WTC11 (cell line): ENCODE measurements around the gene TMEM256. TPM values are rescaled to one million over a fixed set of nuclear protein-coding genes. Genes with fewer than 3 reads are reported as not detected.

Experiments used
- ATAC-seq: fragments of 200-7000 bp; cut with Tn5 transposase; 2 replicates; pipeline ENCODE4 v1.10.0; 2021; ENCODE audit warnings: mild to moderate bottlenecking, moderate library complexity
- CTCF ChIA-PET: fragments of 300-600 bp; sonication (Branson Sonifier 250); formaldehyde crosslinking; loops from one replicate; lab custom pipeline; 2021; ENCODE audit warnings: antibody characterized with exemption; lab: Charles Lee
- POLR2A ChIA-PET: fragments of 350-600 bp; sonication (Branson Sonifier 250); formaldehyde crosslinking; loops from one replicate; lab custom pipeline; 2021; ENCODE audit warnings: antibody characterized with exemption; lab: Charles Lee
- DNase-seq: peaks from one replicate; pipeline ENCODE4 v3.0.0; 2021; ENCODE audit warnings: low spot score
- H3K27ac Mint-ChIP-seq: 2 replicates; pipeline ENCODE4 v1.8.0; 2021; ENCODE audit warnings: mixed read lengths
- H3K27me3 Mint-ChIP-seq: 2 replicates; pipeline ENCODE4 v1.8.0; 2021; ENCODE audit warnings: low read depth, mild to moderate bottlenecking, moderate library complexity, mixed read lengths
- H3K36me3 Mint-ChIP-seq: 2 replicates; pipeline ENCODE4 v1.8.0; 2021; ENCODE audit warnings: mixed read lengths
- H3K4me1 Mint-ChIP-seq: 2 replicates; pipeline ENCODE4 v1.8.0; 2022; ENCODE audit warnings: mixed read lengths
- H3K4me3 Mint-ChIP-seq: 2 replicates; pipeline ENCODE4 v1.8.0; 2021; ENCODE audit warnings: mild to moderate bottlenecking, moderate library complexity, mixed read lengths
- H3K9me3 Mint-ChIP-seq: 2 replicates; pipeline ENCODE4 v1.8.0; 2021; ENCODE audit warnings: mixed read lengths
- ARID4B ChIP-seq: sonication (generic); formaldehyde crosslinking; IDR thresholded peaks from 2 replicates; pipeline ENCODE4 v1.8.0; 2023; ENCODE audit warnings: missing genetic modification reagents, mild to moderate bottlenecking, borderline replicate concordance
- ATF2 ChIP-seq: sonication (generic); formaldehyde crosslinking; IDR thresholded peaks from 2 replicates; pipeline ENCODE4 v1.8.1; 2022; ENCODE audit warnings: low read depth, missing genetic modification reagents, borderline replicate concordance
- CTCF ChIP-seq: fragments of 200-600 bp; IDR thresholded peaks from 2 replicates; pipeline ENCODE4 v1.8.0; 2022; ENCODE audit warnings: antibody characterized with exemption
- E2F5 ChIP-seq: sonication (generic); formaldehyde crosslinking; IDR thresholded peaks from 2 replicates; pipeline ENCODE4 v1.8.1; 2022; ENCODE audit warnings: mild to moderate bottlenecking, moderate library complexity, missing genetic modification reagents
- ELF4 ChIP-seq: sonication (generic); formaldehyde crosslinking; IDR thresholded peaks from 2 replicates; pipeline ENCODE4 v1.8.1; 2022; ENCODE audit warnings: low read depth, mild to moderate bottlenecking, moderate library complexity, missing genetic modification reagents
- ETV6 ChIP-seq: sonication (generic); formaldehyde crosslinking; IDR thresholded peaks from 2 replicates; pipeline ENCODE4 v1.8.1; 2022; ENCODE audit warnings: mild to moderate bottlenecking, missing genetic modification reagents
- FOXP4 ChIP-seq: sonication (generic); formaldehyde crosslinking; IDR thresholded peaks from 2 replicates; pipeline ENCODE4 v1.8.0; 2022; ENCODE audit warnings: mild to moderate bottlenecking, missing genetic modification reagents
- GABPB1 ChIP-seq: sonication (generic); formaldehyde crosslinking; IDR thresholded peaks from 2 replicates; pipeline ENCODE4 v1.8.1; 2023; ENCODE audit warnings: mild to moderate bottlenecking, missing genetic modification reagents
- HMGXB4 ChIP-seq: sonication (generic); formaldehyde crosslinking; IDR thresholded peaks from 2 replicates; pipeline ENCODE4 v1.8.1; 2023; ENCODE audit warnings: mild to moderate bottlenecking, moderate library complexity, missing genetic modification reagents
- IRF1 ChIP-seq: sonication (generic); formaldehyde crosslinking; IDR thresholded peaks from 2 replicates; pipeline ENCODE4 v1.8.0; 2023; ENCODE audit warnings: missing genetic modification reagents
- MXD4 ChIP-seq: fragments of 250-450 bp; sonication (Bioruptor Pico); IDR thresholded peaks from 2 replicates; pipeline ENCODE4 v1.8.0; 2021; ENCODE audit warnings: mild to moderate bottlenecking, moderate library complexity, borderline replicate concordance
- NR3C1 ChIP-seq: sonication (generic); formaldehyde crosslinking; conservative IDR thresholded peaks from 2 replicates; pipeline ENCODE4 v1.8.1; 2023; ENCODE audit warnings: low read depth, mild to moderate bottlenecking, missing genetic modification reagents
- PRRX2 ChIP-seq: fragments of 250-450 bp; sonication (Bioruptor Pico); IDR thresholded peaks from 2 replicates; pipeline ENCODE4 v1.8.0; 2021; ENCODE audit warnings: mild to moderate bottlenecking
- SP1 ChIP-seq: sonication (generic); formaldehyde crosslinking; conservative IDR thresholded peaks from 2 replicates; pipeline ENCODE4 v1.8.1; 2022; ENCODE audit warnings: missing genetic modification reagents
- TCF7 ChIP-seq: sonication (generic); formaldehyde crosslinking; IDR thresholded peaks from 2 replicates; pipeline ENCODE4 v1.8.0; 2022; ENCODE audit warnings: mild to moderate bottlenecking, low read depth, missing genetic modification reagents, moderate library complexity
- USF2 ChIP-seq: sonication (generic); formaldehyde crosslinking; IDR thresholded peaks from 2 replicates; pipeline ENCODE4 v1.8.1; 2023; ENCODE audit warnings: mild to moderate bottlenecking, missing genetic modification reagents, moderate library complexity
- ZBTB43 ChIP-seq: sonication (generic); formaldehyde crosslinking; IDR thresholded peaks from 2 replicates; pipeline ENCODE4 v1.8.1; 2023; ENCODE audit warnings: mild to moderate bottlenecking, missing genetic modification reagents
- ZNF263 ChIP-seq: sonication (generic); formaldehyde crosslinking; IDR thresholded peaks from 2 replicates; pipeline ENCODE4 v1.8.1; 2022; ENCODE audit warnings: low read depth, mild to moderate bottlenecking, moderate library complexity, missing genetic modification reagents
- ZNF423 ChIP-seq: fragments of 250-450 bp; sonication (Bioruptor Pico); IDR thresholded peaks from 2 replicates; pipeline ENCODE4 v2.1.2; 2022; ENCODE audit warnings: mild to moderate bottlenecking, moderate library complexity
- total RNA-seq: library from RNA; stranded (reverse); gene quantifications from 3 replicates; pipeline ENCODE4 v1.2.3, GENCODE V29; 2021

TMEM256 gene
- total RNA-seq, 1 experiment from 2014 or later, result 132 TPM

- CTCF ChIA-PET, result interaction anchor here (0.5 to 2.9 kb wide), 21 partner anchors 8 to 187 kb away, joined by 3 to 19 read pairs (median 4); partner anchors contain the start of genes PLSCR3, TMEM102, TMEM256 and TMEM95
- peak within 1 kb of the TSS; percentile 87 for H3K4me3 Mint-ChIP-seq
- peaks cover 33% of the 10 kb centered on the region for H3K4me1 Mint-ChIP-seq
- ATAC-seq (peak; percentile 75), DNase-seq (peak; percentile 93)
- H3K9me3 Mint-ChIP-seq, result no peaks in the 10 kb centered on the region
- H3K27me3 Mint-ChIP-seq, result peaks cover 39% of the 10 kb centered on the region
- peak within 1 kb of the TSS; percentile 99 for H3K27ac Mint-ChIP-seq
- POLR2A ChIA-PET, result interaction anchor here (0.9 to 2.4 kb wide), 8 partner anchors 9 to 115 kb away, joined by 3 to 24 read pairs (median 5); partner anchors contain the start of genes NLGN2, POLR2A, TMEM102 and TMEM256
- peaks cover 11% of the 10 kb centered on the region; the same call in 1 of the 2 replicates for H3K36me3 Mint-ChIP-seq
- TF ChIP-seq MXD4 (CRISPR knock-in tag), result no peak
- TF ChIP-seq USF2, result peak; percentile 34; the same call in 1 of the 2 replicates
- no peak for TF ChIP-seq IRF1
- TF ChIP-seq PRRX2 (CRISPR knock-in tag), result no peak
- no peak for TF ChIP-seq ATF2 (CRISPR knock-in tag)
- TF ChIP-seq FOXP4 (CRISPR knock-in tag), result peak; percentile 28; the same call in 1 of the 2 replicates
- TF ChIP-seq ZBTB43 (CRISPR knock-in tag), result no peak
- TF ChIP-seq ZNF263 (CRISPR knock-in tag), result no peak
- no peak for TF ChIP-seq TCF7
- TF ChIP-seq HMGXB4, result peak; percentile 54
- TF ChIP-seq CTCF, result no peak
- TF ChIP-seq NR3C1 (CRISPR knock-in tag), result no peak; the same call in 1 of the 2 replicates
- TF ChIP-seq ARID4B (CRISPR knock-in tag), result peak; percentile 47; the same call in 1 of the 2 replicates
- TF ChIP-seq ETV6 (CRISPR knock-in tag), result peak; percentile 43; the same call in 1 of the 2 replicates
- no peak for TF ChIP-seq ELF4 (CRISPR knock-in tag)
- TF ChIP-seq E2F5, result no peak
- 0 out of 2 replicates have a peak, but pooled peaks have one; percentile 33 for TF ChIP-seq GABPB1
- TF ChIP-seq SP1, result peak; percentile 71
- no peak for TF ChIP-seq ZNF423
Measured at GRCh38 chr17:7444682-7445618, 41.1 kb upstream of the TMEM256 start, which contains the start of gene CHRNB1. Gene CHRNB1 (plus strand): TSS chr17:7445061. CDS start chr17:7445128, 67 bp downstream.
